KMS-11 (cell line): Measurements from ENCODE around the gene CSMD2.

ENCODE experiments used
- H2AFZ ChIP-seq: fragments of 200-600 bp; sonication (generic); 2 replicates; pipeline ENCODE4 v1.6.1; 2016; ENCODE audit warnings: antibody characterized with exemption, mixed run types, low read depth
- H3K27ac ChIP-seq: fragments of 200-600 bp; sonication (generic); 2 replicates; pipeline ENCODE4 v1.6.1; 2016; ENCODE audit warnings: mild to moderate bottlenecking, mixed run types
- H3K27me3 ChIP-seq: fragments of 200-600 bp; sonication (generic); 2 replicates; pipeline ENCODE4 v1.6.1; 2017; ENCODE audit warnings: mild to moderate bottlenecking, low read depth, mixed run types, moderate library complexity; ENCODE audit not compliant: insufficient read depth
- H3K36me3 ChIP-seq: fragments of 200-600 bp; sonication (generic); 2 replicates; pipeline ENCODE4 v1.6.1; 2017; ENCODE audit warnings: mild to moderate bottlenecking, mixed run types; ENCODE audit not compliant: insufficient read depth
- H3K4me1 ChIP-seq: fragments of 200-600 bp; sonication (generic); 2 replicates; pipeline ENCODE4 v1.6.1; 2016; ENCODE audit warnings: mild to moderate bottlenecking, low read depth, mixed run types; ENCODE audit not compliant: poor library complexity, severe bottlenecking
- H3K4me2 ChIP-seq: fragments of 200-600 bp; sonication (generic); 2 replicates; pipeline ENCODE4 v1.7.0; 2016; ENCODE audit warnings: mild to moderate bottlenecking, mixed run types
- H3K4me3 ChIP-seq: fragments of 200-600 bp; sonication (generic); IDR thresholded peaks from 2 replicates; pipeline ENCODE4 v1.6.1; 2017; ENCODE audit warnings: low read depth, low read length, mixed read lengths; ENCODE audit not compliant: insufficient read depth
- H3K79me2 ChIP-seq: fragments of 200-600 bp; sonication (generic); 2 replicates; pipeline ENCODE4 v1.6.1; 2016; ENCODE audit warnings: low read depth, mixed run types; ENCODE audit not compliant: insufficient read depth
- H3K9ac ChIP-seq: fragments of 200-600 bp; sonication (generic); 2 replicates; pipeline ENCODE4 v1.6.1; 2016; ENCODE audit warnings: mild to moderate bottlenecking, mixed run types
- H4K20me1 ChIP-seq: fragments of 200-600 bp; sonication (generic); 2 replicates; pipeline ENCODE4 v1.6.1; 2016; ENCODE audit warnings: mild to moderate bottlenecking, mixed run types; ENCODE audit not compliant: insufficient read depth
- TF ChIP-seq, protein P1 (sequence below): fragments of 200-600 bp; sonication (generic); conservative IDR thresholded peaks from 2 replicates; pipeline ENCODE4 v1.6.1; 2017; ENCODE audit warnings: low read depth, mild to moderate bottlenecking, antibody characterized with exemption, low read length, moderate library complexity, mixed read lengths

The CSMD2 gene

DNA sequence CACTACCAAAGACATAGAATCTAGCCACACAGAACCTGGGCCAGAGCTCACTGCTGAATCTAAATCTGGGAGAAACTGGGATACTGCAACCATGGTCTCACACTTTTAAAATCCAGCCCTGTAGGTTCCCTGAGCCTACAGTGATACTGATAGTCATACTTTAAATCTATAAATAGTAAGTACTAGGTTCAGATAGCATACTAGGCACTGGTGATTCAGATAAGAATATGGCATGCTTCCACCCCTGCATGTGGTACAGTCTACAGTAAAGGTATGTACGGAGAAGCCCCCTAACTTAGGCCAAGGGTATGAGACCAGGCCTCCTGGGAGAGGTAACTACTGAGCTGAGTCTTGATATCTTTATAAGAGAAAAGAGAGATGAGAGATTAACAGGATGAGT lies 494.5 kb downstream of the CSMD2 start:
- Histone ChIP-seq H2AFZ (no peak overlapping the region), H3K9ac (no peak overlapping the region), H3K36me3 (no peaks in the 10 kb centered on the region), H3K79me2 (no peaks in the 10 kb centered on the region), H3K4me3 (no peak overlapping the region), H3K4me2 (no peak overlapping the region), H3K27ac (no peak overlapping the region), H4K20me1 (no peaks in the 10 kb centered on the region), H3K27me3 (no peaks in the 10 kb centered on the region), H3K4me1 (no peaks in the 10 kb centered on the region)
- TF ChIP-seq, protein P1, sequence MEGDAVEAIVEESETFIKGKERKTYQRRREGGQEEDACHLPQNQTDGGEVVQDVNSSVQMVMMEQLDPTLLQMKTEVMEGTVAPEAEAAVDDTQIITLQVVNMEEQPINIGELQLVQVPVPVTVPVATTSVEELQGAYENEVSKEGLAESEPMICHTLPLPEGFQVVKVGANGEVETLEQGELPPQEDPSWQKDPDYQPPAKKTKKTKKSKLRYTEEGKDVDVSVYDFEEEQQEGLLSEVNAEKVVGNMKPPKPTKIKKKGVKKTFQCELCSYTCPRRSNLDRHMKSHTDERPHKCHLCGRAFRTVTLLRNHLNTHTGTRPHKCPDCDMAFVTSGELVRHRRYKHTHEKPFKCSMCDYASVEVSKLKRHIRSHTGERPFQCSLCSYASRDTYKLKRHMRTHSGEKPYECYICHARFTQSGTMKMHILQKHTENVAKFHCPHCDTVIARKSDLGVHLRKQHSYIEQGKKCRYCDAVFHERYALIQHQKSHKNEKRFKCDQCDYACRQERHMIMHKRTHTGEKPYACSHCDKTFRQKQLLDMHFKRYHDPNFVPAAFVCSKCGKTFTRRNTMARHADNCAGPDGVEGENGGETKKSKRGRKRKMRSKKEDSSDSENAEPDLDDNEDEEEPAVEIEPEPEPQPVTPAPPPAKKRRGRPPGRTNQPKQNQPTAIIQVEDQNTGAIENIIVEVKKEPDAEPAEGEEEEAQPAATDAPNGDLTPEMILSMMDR, result no peak

DNA sequence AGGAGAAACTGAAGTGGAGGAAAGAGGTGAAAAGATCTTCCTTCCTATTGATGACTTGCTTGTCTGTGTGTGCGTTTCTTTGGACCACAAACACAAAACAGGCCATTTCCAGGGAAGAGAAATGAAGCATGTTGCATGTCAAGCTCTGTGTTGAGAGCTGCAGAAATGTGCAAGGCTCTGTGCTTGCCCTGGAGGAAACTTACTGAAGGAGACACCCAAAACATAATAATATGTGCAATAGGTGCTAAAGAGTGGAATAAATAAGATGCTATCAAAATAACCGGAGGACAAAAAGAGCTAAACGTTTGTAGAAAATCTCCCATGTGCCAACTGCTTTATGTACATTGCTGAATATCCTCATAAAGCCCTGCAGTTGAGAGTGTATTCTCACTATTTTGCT lies 496.3 kb downstream of the CSMD2 start:
- Histone ChIP-seq H3K4me2 (no peak overlapping the region), H3K27ac (no peak overlapping the region), H3K4me3 (no peak overlapping the region), H3K4me1 (no peaks in the 10 kb centered on the region), H2AFZ (no peak overlapping the region), H3K79me2 (no peaks in the 10 kb centered on the region), H4K20me1 (no peaks in the 10 kb centered on the region), H3K27me3 (no peaks in the 10 kb centered on the region), H3K9ac (no peak overlapping the region), H3K36me3 (no peaks in the 10 kb centered on the region)
- TF ChIP-seq, protein P1, result no peak

DNA sequence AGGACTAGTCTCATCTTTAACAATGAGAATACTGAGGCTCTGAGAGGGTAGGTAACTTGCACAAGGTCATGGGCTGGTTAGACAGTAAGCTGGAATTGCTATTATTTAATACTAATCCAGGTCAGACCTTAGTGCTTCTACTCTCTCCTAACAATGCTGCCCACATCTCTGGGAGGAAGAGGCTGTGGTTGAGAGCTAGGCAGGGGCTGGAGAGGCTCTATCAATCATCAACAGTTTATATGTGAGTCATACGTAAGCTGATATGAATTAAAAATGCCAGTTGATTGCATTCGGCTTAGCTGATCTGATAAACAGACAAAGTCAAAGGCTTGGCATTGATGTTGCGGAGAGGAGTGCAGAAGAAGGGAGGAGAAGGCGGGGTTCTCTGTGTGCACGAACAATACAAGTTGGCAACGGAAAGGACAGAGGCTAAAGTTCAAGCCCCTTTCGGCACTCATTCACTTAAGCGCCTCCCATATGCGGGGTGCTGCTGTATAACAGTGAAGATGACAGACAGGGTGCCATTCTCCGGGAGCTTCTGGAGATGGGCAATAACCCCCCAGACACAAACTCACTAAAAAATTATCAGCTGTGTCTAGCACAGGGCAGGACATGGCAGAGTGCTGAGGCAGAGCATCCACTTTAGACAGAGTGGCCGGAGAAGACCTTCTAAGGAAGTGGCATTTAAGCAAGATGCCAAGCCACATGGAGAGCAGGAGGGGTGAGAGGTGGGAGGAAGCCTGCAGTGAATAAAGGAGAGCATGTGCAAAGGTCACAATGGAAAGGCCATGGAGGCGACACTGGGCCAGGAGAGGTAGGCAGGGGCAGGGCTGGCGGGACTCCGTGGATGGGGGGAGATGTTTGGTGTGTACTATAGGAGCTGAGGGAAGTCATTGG lies 497.4 kb downstream of the CSMD2 start:
- TF ChIP-seq, protein P1, result no peak
- Histone ChIP-seq H2AFZ (no peak overlapping the region), H3K9ac (no peak overlapping the region), H3K27ac (no peak overlapping the region), H3K4me2 (no peak overlapping the region), H3K79me2 (no peaks in the 10 kb centered on the region), H3K4me3 (no peak overlapping the region), H3K36me3 (no peaks in the 10 kb centered on the region), H3K27me3 (no peaks in the 10 kb centered on the region), H3K4me1 (no peaks in the 10 kb centered on the region), H4K20me1 (no peaks in the 10 kb centered on the region)

DNA sequence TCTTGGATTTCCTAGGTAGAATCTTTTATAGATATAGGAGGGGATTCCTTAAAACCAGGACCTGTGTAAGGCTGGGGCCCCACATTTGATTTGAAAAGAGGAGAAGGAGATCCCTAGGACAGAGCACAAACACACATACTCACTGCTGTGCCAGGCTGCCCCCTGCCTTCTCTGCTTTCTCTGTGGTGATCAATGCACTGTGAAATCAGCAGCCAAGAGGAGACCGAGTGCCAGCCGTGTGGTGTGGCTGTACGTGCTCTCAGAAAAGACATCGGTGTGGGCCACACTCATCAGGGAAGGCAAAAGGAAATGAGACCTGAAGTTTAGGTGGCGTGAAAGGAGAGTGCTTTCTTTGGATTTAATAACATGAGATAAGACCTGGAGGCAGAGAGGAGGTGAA lies 498.4 kb downstream of the CSMD2 start:
- Histone ChIP-seq H3K36me3 (no peaks in the 10 kb centered on the region), H3K9ac (no peak overlapping the region)
- TF ChIP-seq, protein P1, result no peak

More for the DNA sequence above, 498.4 kb downstream of the CSMD2 start:
- Histone ChIP-seq H2AFZ (no peak overlapping the region), H3K4me2 (no peak overlapping the region), H4K20me1 (no peaks in the 10 kb centered on the region), H3K79me2 (no peaks in the 10 kb centered on the region), H3K4me3 (no peak overlapping the region), H3K4me1 (no peaks in the 10 kb centered on the region), H3K27ac (no peak overlapping the region), H3K27me3 (no peaks in the 10 kb centered on the region)
